HEK293 (cell line): ENCODE results near the gene ZSWIM6.
"Not testable (repeated sequence)": the region's sequence is repeated elsewhere in the genome, so short reads cannot be mapped to it uniquely, and the experiment has no call there.

Experiments used
- CTCF ChIA-PET: fragments of 350-600 bp; formaldehyde crosslinking; extraction: SDS; loops from one replicate; lab custom pipeline; 2021; ENCODE audit warnings: antibody characterized with exemption; lab: Yijun Ruan, JAX
- POLR2A ChIA-PET: fragments of 300-600 bp; formaldehyde crosslinking; extraction: SDS; loops from one replicate; lab custom pipeline; 2020; ENCODE audit warnings: antibody characterized with exemption, inconsistent platforms; lab: Yijun Ruan, JAX
- H3K27ac ChIP-seq: fragments of 200-500 bp; sonication (Bioruptor generic); 2 replicates; pipeline ENCODE4 v1.5.1; 2014; ENCODE audit warnings: low read depth, low read length, control low read depth, inconsistent platforms; ENCODE audit errors: extremely low read depth
- H3K36me3 ChIP-seq, 2 experiments: fragments of 200-500 bp in 1 of 2; sonication (Bioruptor generic) in 1 of 2; 1 replicate in 1 of 2; 2 replicates in 1 of 2; pipeline ENCODE4 v1.5.1; 2014 to 2017; ENCODE audit warnings: inconsistent platforms in 2 of 2, low read length in 2 of 2; ENCODE audit not compliant: control insufficient read depth in 2 of 2, insufficient read depth in 1 of 2
- H3K4me1 ChIP-seq: fragments of 200-500 bp; sonication (Bioruptor generic); 2 replicates; pipeline ENCODE4 v1.5.1; 2014; ENCODE audit warnings: mild to moderate bottlenecking, low read length, inconsistent platforms; ENCODE audit not compliant: control insufficient read depth, insufficient read depth
- H3K4me3 ChIP-seq: 2 replicates; pipeline ENCODE4 v1.5.1; 2011; ENCODE audit warnings: low read depth, mild to moderate bottlenecking, control low read depth, low read length, moderate library complexity
- H3K9me3 ChIP-seq: fragments of 200-500 bp; sonication (Bioruptor generic); 2 replicates; pipeline ENCODE4 v1.5.1; 2014; ENCODE audit warnings: low read depth, low read length, inconsistent platforms; ENCODE audit not compliant: control insufficient read depth, insufficient read depth
- BCL11B ChIP-seq: fragments of 450-650 bp; formaldehyde crosslinking; IDR thresholded peaks from 2 replicates; pipeline ENCODE4 v1.5.1; 2016; ENCODE audit warnings: low read depth, missing biosample characterization, missing genetic modification characterization
- GLIS1 ChIP-seq: fragments of 450-650 bp; formaldehyde crosslinking; IDR thresholded peaks from 2 replicates; pipeline ENCODE4 v1.5.1; 2016; ENCODE audit warnings: missing biosample characterization, missing genetic modification characterization
- IKZF3 ChIP-seq: fragments of 450-650 bp; IDR thresholded peaks from 2 replicates; pipeline ENCODE4 v1.5.0; 2018; ENCODE audit warnings: missing biosample characterization, mild to moderate bottlenecking, missing genetic modification characterization, moderate library complexity
- MYNN ChIP-seq: fragments of 450-650 bp; formaldehyde crosslinking; IDR thresholded peaks from 2 replicates; pipeline ENCODE4 v1.5.1; 2016; ENCODE audit warnings: missing biosample characterization, missing genetic modification characterization, borderline replicate concordance
- ZBTB48 ChIP-seq: fragments of 450-650 bp; formaldehyde crosslinking; IDR thresholded peaks from 2 replicates; pipeline ENCODE4 v1.5.1; 2016; ENCODE audit warnings: missing biosample characterization, missing genetic modification characterization
- ZNF146 ChIP-seq: fragments of 450-650 bp; formaldehyde crosslinking; IDR thresholded peaks from 2 replicates; pipeline ENCODE4 v1.5.1; 2016; ENCODE audit warnings: missing biosample characterization, missing genetic modification characterization
- ZNF23 ChIP-seq: fragments of 450-650 bp; formaldehyde crosslinking; IDR thresholded peaks from 2 replicates; pipeline ENCODE4 v1.5.1; 2016; ENCODE audit warnings: missing biosample characterization, missing genetic modification characterization, borderline replicate concordance
- ZNF324 ChIP-seq: fragments of 450-650 bp; formaldehyde crosslinking; IDR thresholded peaks from 2 replicates; pipeline ENCODE4 v1.5.1; 2016; ENCODE audit warnings: missing biosample characterization, missing genetic modification characterization
- ZNF335 ChIP-seq: fragments of 450-650 bp; formaldehyde crosslinking; conservative IDR thresholded peaks from 2 replicates; pipeline ENCODE4 v1.5.1; 2016; ENCODE audit warnings: missing biosample characterization, missing genetic modification characterization
- ZNF362 ChIP-seq: fragments of 450-650 bp; formaldehyde crosslinking; IDR thresholded peaks from 2 replicates; pipeline ENCODE4 v1.5.1; 2016; ENCODE audit warnings: missing biosample characterization, missing genetic modification characterization
- ZNF580 ChIP-seq: fragments of 450-650 bp; formaldehyde crosslinking; IDR thresholded peaks from 2 replicates; pipeline ENCODE4 v1.5.1; 2016; ENCODE audit warnings: missing biosample characterization, missing genetic modification characterization
- ZNF626 ChIP-seq: fragments of 450-650 bp; sonication (Bioruptor Pico); formaldehyde crosslinking; IDR thresholded peaks from 2 replicates; pipeline ENCODE4 v1.5.1; 2018; ENCODE audit warnings: missing biosample characterization, missing genetic modification characterization, inconsistent platforms
- ZNF768 ChIP-seq: fragments of 450-650 bp; formaldehyde crosslinking; IDR thresholded peaks from 2 replicates; pipeline ENCODE4 v1.5.1; 2018; ENCODE audit warnings: missing biosample characterization, mild to moderate bottlenecking, missing genetic modification characterization
- ZNF792 ChIP-seq: fragments of 450-650 bp; formaldehyde crosslinking; IDR thresholded peaks from 2 replicates; pipeline ENCODE4 v1.5.1; 2016; ENCODE audit warnings: missing biosample characterization, missing genetic modification characterization
- TF ChIP-seq, protein P1 (sequence below): fragments of 450-650 bp; formaldehyde crosslinking; IDR thresholded peaks from 2 replicates; pipeline ENCODE4 v1.5.1; 2017; ENCODE audit warnings: missing biosample characterization, missing genetic modification characterization
- TF ChIP-seq, protein P2 (sequence below): fragments of 450-650 bp; formaldehyde crosslinking; IDR thresholded peaks from 2 replicates; pipeline ENCODE4 v1.5.1; 2016; ENCODE audit warnings: missing biosample characterization, missing genetic modification characterization
- TF ChIP-seq, protein P3 (sequence below): fragments of 450-650 bp; formaldehyde crosslinking; IDR thresholded peaks from 2 replicates; pipeline ENCODE4 v1.5.1; 2016; ENCODE audit warnings: missing biosample characterization, missing genetic modification characterization

Gene ZSWIM6

GRCh38 chr5:61410811-61411210 is 78.8 kb downstream of the ZSWIM6 start:
- Histone ChIP-seq H3K4me1 (peaks cover 14% of the 10 kb centered on the region; the same call in 1 of the 2 replicates), H3K27ac (no peak overlapping the region), H3K4me3 (no peak overlapping the region), H3K36me3 (no peaks in the 10 kb centered on the region; a peak in 1 of 3 replicates), H3K9me3 (no peaks in the 10 kb centered on the region)
- TF ChIP-seq ZBTB48 (tag by site-specific recombination) (no peak), IKZF3 (no peak), MYNN (no peak), ZNF146 (no peak), ZNF792 (tag by site-specific recombination) (no peak), ZNF23 (tag by site-specific recombination) (no peak), ZNF335 (tag by site-specific recombination) (no peak), BCL11B (no peak), ZNF626 (tag by site-specific recombination) (no peak)
- TF ChIP-seq, protein P1, sequence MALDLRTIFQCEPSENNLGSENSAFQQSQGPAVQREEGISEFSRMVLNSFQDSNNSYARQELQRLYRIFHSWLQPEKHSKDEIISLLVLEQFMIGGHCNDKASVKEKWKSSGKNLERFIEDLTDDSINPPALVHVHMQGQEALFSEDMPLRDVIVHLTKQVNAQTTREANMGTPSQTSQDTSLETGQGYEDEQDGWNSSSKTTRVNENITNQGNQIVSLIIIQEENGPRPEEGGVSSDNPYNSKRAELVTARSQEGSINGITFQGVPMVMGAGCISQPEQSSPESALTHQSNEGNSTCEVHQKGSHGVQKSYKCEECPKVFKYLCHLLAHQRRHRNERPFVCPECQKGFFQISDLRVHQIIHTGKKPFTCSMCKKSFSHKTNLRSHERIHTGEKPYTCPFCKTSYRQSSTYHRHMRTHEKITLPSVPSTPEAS (tag by site-specific recombination): no peak
- ChIA-PET POLR2A (no interaction called here), CTCF (interaction anchor here (0.6 kb wide), 1 partner anchor 134 kb away, joined by 4 read pairs; no protein-coding TSS in a partner anchor)

DNA sequence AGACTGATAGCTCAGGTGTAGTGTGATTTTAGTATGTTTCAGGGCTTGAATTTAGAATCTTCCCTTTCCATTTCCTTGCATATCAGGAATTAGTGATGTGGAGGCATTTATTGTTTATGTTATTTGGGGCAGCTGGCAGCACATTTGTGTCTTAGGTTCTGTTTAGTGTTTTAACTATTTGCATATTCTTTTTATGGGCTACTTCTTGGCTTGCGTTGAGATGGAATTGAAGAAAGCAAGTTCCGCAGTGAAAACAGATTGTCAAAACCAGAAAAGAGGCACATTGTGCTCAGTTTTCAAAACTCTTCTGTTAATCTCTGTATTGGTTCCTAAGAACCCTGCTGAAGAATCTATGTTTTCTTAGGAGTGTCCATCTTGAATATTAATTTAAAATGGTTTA is 80.3 kb downstream of the ZSWIM6 start:
- H3K4me3 ChIP-seq: no peak overlapping the region
- POLR2A ChIA-PET: no interaction called here

DNA sequence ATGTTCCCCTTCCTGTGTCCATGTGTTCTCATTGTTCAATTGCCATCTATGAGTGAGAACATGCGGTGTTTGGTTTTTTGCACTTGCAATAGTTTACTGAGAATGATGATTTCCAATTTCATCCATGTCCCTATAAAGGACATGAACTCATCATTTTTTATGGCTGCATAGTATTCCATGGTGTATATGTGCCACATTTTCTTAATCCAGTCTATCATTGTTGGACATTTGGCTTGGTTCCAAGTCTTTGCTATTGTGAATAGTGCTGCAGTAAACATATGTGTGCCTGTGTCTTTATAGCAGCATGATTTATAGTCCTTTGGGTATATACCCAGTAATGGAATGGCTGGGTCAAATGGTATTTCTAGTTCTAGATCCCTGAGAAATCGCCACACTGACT is 81.1 kb downstream of the ZSWIM6 start:
- TF ChIP-seq ZNF146 (peak; percentile 95), ZNF580 (tag by site-specific recombination) (peak; percentile 52; the same call in 1 of the 2 replicates)
- TF ChIP-seq, protein P2, sequence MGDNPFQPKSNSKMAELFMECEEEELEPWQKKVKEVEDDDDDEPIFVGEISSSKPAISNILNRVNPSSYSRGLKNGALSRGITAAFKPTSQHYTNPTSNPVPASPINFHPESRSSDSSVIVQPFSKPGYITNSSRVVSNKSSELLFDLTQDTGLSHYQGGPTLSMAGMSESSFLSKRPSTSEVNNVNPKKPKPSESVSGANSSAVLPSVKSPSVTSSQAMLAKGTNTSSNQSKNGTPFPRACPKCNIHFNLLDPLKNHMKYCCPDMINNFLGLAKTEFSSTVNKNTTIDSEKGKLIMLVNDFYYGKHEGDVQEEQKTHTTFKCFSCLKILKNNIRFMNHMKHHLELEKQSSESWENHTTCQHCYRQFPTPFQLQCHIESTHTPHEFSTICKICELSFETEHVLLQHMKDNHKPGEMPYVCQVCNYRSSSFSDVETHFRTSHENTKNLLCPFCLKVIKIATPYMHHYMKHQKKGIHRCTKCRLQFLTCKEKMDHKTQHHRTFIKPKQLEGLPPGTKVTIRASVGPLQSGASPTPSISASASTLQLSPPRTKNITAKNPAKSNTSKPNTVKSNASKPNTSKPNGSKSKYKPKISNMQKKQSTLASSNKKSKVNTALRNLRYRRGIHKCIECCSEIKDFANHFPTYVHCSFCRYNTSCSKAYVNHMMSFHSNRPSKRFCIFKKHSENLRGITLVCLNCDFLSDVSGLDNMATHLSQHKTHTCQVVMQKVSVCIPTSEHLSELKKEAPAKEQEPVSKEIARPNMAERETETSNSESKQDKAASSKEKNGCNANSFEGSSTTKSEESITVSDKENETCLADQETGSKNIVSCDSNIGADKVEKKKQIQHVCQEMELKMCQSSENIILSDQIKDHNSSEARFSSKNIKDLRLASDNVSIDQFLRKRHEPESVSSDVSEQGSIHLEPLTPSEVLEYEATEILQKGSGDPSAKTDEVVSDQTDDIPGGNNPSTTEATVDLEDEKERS (tag by site-specific recombination): 0 out of 2 replicates have a peak, but pooled peaks have one; percentile 19
- H3K9me3 ChIP-seq, POLR2A ChIA-PET, H3K36me3 ChIP-seq, H3K4me3 ChIP-seq, H3K27ac ChIP-seq, H3K4me1 ChIP-seq, CTCF ChIA-PET: not testable (repeated sequence)

More for the DNA sequence above, 80.3 kb downstream of the ZSWIM6 start:
- CTCF ChIA-PET: no interaction called here
- TF ChIP-seq ZNF324 (tag by site-specific recombination) (no peak), ZNF768 (tag by site-specific recombination) (no peak), GLIS1 (tag by site-specific recombination) (no peak), ZNF362 (tag by site-specific recombination) (no peak), BCL11B (no peak)
- TF ChIP-seq, protein P3, sequence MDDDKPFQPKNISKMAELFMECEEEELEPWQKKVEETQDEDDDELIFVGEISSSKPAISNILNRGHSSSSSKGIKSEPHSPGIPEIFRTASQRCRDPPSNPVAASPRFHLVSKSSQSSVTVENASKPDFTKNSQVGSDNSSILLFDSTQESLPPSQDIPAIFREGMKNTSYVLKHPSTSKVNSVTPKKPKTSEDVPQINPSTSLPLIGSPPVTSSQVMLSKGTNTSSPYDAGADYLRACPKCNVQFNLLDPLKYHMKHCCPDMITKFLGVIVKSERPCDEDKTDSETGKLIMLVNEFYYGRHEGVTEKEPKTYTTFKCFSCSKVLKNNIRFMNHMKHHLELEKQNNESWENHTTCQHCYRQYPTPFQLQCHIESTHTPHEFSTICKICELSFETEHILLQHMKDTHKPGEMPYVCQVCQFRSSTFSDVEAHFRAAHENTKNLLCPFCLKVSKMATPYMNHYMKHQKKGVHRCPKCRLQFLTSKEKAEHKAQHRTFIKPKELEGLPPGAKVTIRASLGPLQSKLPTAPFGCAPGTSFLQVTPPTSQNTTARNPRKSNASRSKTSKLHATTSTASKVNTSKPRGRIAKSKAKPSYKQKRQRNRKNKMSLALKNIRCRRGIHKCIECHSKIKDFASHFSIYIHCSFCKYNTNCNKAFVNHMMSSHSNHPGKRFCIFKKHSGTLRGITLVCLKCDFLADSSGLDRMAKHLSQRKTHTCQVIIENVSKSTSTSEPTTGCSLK (tag by site-specific recombination): no peak
- Histone ChIP-seq H3K27ac (no peak overlapping the region), H3K36me3 (no peaks in the 10 kb centered on the region; a peak in 1 of 3 replicates), H3K9me3 (no peaks in the 10 kb centered on the region), H3K4me1 (peaks cover 14% of the 10 kb centered on the region; the same call in 1 of the 2 replicates)
